RKO (cell line): ENCODE data around the gene GLRA1.
A peak's percentile ranks its signal among the peaks of the same experiment; 100 is the strongest.
"Not testable (repeated sequence)": the region's sequence is repeated elsewhere in the genome, so short reads cannot be mapped to it uniquely, and the experiment has no call there.

Experiments
- DNase-seq: peaks from one replicate; pipeline ENCODE4 v3.0.0-alpha.2; 2016; ENCODE audit warnings: low spot score

The GLRA1 gene

DNA sequence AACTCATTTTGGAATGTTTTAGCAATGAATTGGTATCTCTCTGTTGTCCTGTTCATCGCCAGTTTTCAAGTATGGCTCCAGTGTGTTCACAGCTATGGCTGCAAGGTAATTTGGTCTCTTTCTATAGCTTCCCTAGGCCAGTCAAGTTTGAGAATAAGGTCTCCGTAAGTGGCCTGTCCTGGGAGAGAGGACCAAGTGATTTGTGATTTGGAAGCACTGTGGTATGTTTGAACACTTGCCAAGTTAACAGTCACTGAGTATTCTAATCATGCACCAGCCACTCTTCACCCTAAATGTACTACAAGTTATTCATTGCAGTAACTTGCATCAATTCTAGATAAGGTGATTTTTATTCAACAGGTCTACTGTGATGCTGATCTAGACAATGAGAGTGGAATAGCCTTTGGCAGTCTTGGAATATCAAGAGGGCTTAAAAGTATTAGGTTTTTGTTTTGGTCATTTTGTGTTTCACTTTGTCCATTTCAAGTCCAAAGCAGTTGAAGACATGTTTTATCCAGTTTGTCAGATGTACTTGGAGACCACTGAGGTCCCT lies 111.8 kb downstream of the GLRA1 start:
- DNase-seq, result no peak

DNA sequence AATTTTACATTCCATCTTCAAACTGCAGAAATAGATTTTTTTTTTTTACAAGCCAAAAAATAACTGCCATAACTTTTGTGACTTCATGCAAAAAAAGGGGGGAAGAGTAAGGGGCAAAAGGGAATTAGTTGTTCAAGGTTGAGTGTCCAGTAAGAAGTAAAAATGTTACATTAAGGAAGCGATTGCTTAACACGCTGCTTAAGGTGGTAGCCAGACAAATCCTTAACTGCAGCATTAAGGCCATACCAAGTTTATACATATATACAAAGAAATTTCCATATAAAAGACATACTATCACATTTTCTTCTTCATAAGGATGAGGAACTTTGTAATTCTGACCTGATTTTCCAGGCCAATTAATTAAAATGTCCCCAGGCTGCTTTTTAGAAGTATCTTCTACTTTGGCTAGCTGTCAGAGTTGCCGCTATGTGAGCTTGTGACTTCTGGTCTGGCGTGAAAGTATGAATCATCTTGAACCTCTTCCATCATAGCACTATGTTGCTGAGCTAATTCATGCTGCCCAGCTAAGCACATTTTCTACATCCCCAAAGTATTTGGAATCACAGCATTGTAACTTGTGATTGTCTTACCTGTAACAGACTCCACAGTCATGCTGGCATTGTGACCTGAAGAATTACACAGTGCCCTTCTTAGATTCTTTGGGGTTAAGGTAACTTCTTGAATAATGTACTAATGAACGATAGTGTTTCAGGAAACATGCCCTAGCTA lies 112.9 kb downstream of the GLRA1 start:
- peak; percentile 32 for DNase-seq

DNA sequence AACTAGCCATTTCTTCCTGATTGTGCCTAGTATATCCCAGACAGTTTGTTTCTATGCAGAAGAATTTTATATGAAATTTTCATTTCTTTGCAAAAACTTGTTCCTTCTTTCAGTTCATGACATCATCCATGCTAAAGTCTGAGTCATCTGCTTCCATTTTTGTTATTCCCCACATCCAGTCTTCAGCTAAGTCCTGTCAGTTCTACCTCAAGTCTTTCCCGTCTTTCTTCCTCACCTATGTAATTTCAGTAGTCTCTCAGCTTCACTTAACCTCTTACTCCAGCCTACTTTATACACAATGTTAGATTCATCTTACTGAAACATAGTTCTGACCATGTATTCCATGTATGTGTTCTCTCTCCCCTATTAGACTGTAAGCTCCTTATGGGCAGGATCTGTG lies 113.8 kb downstream of the GLRA1 start:
- DNase-seq, result no peak

DNA sequence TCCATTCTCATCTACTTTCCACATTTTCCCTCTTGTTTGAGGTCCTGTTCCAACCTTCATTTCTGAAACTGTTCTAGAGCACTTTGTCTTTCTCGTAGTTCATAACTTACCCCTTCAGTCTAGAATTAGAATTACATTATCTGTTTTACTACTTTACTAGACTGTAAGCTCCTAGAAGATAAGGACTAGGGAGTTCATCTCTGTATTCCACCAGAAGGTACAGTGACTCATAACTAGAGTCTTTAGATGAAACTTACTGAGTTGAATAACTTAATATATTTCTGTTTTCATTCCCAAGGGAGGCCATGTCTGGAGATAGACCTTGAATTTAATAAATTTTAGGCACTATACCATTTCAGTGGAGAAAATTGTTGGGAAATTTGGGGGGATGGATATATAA lies 114.2 kb downstream of the GLRA1 start:
- no peak for DNase-seq

DNA sequence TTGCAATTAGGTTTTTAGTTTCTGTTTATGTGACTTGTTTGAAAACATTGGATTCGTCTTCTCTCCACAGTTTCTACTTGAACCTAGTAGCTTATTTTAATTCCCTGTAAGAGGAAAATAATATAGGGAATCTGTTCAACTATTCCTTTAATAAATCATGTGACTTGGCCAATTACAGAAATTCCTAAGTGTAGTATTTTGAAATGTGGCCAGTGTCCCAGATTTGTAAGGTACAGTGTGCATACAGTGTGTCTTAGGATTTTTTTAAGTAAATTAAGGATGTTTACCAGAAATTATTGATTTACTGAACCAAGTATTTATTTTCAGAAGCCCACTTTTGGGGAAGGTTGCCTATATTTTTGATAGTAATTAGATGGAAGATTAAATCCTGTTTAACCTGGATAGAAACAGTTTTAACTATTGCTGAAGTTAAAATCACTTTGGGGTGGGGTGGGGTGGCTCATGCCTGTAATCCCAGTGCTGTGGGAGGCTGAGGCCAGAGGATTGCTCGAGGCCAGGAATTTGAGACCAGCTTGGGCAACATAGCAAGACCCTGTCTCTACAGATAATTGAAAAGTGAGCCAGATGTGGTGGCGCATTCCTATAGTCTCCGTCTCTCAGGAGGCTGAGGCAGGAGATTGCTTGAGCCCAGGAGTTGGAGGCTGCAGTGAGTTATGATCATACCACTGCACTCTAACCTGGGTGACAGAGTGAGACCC lies 116.0 kb downstream of the GLRA1 start:
- no peak for DNase-seq

DNA sequence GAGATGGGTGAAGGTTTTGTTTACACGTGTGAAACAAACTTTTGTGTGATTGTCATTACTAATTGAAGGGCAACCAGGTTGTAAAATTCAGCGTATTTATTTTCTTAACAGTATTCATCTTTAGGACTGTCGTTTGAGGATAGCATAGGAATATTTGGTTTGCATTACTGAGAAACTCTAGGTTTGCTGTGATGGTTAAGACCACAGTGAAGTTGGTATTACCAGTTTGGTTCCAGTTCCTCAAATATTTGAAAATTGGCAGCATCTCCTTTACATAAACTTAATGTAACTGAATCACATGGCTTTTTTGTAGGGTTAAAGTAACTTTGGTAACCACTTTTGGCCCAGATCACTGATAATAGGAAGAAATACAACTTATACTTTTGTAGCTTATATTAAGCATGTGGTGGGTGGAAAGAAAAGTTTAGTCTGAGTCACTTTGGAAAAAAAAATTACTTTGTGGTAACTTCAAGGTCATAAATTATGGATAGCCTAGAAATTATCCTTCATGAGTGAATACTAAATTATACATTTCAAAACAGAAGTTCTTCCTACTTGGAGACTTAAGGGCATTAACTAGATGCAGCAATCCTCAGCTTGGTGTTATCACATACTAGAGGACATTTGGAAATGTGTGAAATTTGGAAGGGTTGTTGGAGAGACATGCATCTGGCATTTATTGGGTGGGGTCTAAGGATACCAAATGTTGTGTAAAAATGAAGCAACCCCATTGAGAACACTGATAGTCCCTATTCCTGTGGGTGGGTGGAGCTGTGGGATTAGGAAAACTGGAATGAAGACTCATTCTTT lies 119.0 kb downstream of the GLRA1 start:
- DNase-seq, result no peak

DNA sequence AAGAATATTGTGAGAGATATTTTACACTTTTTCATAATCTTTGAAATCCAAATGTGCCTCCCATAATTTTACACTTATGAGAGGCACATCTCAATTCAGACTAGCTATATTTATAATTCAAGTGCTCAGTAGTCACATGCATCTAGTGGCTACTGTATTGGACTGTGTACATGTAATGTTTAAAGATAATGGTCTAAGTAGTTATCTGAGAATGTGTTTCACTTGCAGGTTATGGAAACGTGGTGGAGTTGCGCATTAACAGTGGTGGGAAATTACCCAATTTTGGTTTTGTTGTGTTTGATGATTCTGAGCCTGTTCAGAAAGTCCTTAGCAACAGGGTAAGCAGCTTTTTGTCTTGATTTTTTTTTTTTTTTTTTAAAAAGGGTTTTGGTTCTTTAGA lies 124.1 kb downstream of the GLRA1 start:
- DNase-seq, result no peak

DNA sequence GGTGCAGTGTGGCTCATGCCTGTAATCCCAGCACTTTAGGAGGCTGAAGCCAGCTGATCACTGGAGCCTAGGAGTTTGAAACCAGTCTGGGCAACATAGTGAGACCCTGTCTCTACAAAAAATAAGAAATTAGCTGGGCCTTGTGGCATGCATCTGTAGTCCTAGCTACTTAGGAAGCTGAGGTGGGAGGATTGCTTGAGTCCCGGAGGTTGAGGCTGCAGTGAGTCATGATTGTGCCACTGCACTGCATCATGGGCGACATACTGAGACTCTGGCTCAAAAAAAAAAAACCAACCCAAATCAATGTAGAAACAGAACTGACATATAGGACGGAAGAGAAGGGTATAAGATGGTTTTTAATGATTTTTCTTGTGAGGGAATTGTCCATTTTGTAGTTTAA lies 125.2 kb downstream of the GLRA1 start:
- DNase-seq, result peak; percentile 34

DNA sequence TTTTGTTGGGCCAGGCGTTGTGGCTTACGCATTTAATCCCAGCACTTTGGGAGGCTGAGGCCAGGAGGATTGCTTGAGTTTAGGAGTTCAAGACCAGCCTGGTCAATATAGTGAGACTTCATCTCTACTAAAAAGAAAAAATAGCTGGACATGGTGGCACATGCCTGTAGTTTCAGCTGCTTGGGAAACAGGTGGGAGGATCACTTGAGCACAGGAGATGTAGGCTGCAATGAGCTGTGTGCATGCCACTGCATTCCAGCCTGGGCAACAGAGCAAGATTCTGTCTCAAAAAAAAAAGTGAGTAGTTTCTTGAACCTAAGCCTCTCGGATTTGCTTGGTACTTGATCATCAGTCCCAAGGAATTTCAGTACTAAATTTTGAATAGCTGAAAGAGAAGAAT lies 126.0 kb downstream of the GLRA1 start:
- no peak for DNase-seq

DNA sequence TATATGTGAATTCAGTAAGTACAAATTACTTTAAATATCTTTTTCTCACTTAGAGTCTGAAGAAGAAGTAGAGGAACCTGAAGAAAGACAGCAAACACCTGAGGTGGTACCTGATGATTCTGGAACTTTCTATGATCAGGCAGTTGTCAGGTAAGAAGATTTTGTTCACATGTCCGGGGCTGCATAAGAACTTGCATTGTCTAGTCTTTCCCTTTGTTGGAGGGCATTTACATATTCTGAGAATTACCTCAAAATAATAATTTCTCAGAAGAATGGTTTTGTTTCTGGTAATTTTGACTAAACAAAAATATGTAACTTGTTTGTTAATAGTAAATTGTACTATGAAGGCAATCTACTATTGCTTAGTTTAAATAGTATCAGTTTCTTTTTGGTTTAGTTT lies 129.2 kb downstream of the GLRA1 start:
- DNase-seq, result no peak

DNA sequence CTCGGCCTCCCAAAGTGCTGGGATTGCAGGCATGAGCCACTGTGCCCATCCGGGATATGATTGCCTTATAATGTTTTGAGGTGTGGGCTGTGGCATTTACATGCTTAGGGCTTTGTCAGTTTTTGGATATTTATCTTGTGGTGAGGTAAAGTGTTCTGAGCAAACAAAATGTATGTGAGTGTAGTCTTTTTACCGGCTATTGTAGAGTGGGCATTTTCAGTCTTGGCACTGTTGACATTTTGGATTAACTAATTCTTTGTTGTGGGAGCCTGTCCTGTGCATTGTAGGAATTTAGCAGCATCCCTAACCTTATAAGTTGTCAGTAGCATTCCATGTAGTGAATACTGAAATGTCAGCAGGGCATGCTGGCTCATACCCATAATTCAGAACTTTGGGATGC lies 131.3 kb downstream of the GLRA1 start:
- no peak for DNase-seq

DNA sequence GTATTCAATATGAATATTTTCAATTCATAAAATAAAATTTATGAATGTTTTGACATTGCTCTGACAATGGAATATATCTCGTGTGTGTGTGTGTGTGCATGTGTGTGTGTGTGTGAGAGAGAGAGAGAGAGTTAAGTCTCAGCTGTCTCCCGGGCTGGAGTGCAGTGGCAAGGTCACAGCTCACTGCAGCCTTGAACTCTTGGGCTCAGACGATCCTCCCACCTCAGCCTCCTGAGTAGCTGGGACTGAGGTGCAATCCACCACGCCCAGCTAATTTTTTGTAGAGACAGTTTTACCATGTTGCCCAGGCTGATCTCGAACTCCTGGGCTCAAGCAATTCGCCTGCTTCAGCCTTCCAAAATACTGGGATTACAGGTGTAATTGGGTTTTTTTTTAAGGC lies 136.8 kb downstream of the GLRA1 start:
- no peak for DNase-seq

DNA sequence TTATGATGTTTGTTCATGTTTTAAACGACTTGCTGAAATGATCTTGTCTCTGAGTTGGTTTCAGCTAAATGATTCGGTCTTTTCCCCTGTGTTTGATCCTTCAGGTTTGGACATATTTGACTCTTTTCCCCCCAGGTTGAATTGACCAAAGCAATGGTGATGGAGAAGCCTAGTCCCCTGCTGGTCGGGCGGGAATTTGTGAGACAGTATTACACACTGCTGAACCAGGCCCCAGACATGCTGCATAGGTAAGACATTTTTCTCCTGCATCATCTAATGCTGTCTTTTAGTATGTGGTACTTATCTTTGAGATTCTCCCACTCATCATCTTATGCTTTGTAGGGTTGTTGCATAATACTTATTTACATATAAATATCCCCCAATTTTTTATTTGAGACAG lies 138.2 kb downstream of the GLRA1 start:
- DNase-seq, result no peak

DNA sequence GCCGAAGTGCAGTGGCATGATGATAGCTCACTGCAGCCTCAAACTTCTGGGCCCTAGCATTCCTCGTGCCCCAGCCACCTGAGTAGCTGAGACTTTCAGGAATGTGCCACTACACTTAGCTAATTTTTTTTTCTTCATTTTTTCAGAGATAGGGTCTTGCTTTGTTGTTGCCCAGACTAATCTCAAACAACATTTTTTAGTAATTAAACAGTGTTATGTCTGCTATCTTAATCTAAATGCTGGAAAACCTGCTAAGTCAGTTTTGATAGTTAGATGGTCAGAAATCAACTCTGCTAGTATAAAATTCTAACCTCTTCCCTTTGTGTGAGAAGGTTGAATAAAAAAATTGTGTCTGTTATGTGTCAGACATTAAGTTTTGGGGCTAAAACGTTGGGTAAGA lies 140.5 kb downstream of the GLRA1 start:
- no peak for DNase-seq

DNA sequence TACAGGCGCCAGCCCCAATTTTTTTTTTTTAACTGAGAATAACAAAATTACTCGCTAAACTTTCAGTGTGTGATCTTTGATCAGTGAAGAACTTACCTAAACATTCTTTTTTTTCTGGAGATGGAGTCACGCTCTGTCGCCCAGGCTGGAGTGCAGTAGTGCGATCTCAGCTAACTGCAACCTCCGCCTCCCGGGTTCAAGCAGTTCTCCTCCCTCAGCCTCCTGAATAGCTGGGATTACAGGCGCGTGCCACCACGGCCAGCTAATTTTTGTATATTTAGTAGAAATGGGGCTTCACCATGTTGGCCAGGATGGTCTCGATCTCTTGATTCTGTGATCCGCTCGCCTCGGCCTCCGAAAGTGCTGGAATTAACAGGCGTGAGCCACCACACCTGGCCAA lies 141.0 kb downstream of the GLRA1 start:
- not testable (repeated sequence) for DNase-seq

DNA sequence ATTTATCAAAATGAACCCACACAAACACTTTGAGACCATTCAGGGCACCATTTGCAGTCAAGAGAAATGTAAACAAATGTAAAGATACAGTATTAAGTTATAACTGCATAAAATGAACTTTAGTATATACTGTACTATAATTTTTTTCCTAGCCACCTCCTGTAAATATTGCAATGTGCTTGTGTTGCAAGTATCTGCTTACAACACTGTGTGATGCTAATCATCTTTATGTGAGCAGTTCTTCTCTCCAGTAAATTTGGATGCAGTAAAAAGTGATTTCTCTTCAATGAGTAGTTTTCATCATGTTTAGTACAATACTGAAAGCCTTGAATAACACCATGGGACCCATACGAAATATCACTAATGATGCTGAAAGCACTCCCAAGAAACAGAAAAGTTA lies 143.4 kb downstream of the GLRA1 start:
- DNase-seq, result no peak

DNA sequence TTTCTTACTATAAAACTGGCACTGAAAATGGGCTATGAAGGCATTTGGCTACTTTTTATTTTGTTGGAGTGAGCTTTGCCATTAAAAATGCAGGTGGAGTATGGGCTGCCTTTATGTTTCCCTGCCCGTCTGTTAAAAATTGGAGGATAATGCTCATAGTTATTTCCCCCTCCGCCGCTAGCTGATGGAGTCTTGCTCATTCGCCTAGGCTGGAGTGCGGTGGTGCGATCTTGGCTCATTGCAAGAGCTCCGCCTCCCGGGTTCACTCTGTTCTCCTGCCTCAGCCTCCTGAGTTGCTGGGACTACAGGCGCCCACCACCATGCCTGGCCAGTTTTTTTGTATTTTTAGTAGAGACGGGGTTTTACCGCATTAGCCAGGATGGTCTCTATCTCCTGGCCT lies 144.3 kb downstream of the GLRA1 start:
- DNase-seq, result no peak

DNA sequence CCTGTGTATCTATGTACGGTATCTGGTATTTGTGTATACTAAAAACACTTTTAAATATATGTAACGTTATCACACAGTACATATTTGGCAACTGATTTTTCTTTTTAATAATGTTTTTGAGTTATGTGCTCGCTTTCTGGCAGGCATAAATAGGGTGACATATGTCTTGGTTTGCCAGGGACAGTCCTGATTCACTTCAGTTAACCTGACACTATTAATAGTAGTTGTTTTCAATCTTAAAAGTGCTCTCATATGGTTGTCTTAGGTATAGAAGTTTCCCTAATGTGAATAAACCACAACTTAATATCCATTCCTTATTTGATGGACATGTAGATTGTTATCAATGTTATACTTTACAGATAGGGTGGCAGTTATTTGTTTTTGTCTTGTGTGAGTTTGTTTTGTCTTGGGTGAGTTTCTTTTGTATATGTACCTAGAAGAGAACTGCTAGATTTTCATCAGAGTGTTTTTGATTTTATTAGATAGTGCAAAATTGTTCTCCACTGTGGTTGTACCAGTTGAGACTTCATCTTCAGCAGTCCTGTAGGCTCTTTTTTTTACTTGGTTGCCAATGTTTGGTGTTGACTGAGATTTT lies 145.0 kb downstream of the GLRA1 start:
- DNase-seq, result no peak

DNA sequence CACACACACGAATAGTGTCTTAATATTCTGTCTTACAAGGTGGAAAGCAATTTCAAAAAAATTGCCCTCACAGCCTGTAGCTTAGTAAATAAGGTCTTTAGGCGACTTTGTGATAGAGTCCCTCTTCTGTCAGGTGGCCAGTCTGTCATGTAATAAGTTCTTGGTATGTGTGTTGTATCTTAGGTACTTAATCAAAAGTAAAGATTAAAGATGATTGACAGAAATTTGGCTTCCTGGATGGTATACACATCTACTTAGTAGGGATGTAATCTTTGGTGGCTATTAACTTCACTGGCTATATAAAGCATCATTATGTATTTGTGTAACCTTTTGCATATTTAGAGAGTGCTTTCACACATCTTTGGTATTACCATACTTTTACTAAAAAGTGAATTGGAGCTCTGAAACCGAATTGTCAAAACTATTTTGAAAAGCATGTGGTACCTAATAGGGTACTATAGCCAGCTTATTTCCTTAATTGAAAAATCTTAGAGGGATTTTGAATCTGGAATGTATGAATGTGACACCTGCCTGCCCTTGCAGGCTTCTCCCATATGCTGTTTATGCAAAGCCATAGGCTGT lies 149.5 kb downstream of the GLRA1 start:
- no peak for DNase-seq

DNA sequence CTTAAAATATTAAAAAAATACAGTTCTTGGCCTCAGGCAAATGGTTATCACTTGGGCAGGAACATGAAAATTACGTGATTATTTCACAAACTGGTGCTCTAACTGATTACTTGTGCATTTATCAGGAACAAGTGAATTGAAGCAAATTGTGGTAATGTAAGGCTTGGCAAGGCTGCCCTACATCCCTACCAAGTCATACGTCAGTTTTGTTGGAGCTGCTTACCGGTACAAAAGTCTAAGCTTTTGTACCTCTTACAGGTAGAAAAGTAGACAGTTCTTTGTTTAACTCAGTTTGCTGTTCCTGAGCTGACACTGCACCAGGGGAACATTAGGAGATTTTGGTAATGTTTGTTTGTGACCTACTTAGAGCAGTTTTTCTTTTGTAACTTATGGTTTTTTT lies 150.7 kb downstream of the GLRA1 start:
- peak; percentile 34 for DNase-seq

DNA sequence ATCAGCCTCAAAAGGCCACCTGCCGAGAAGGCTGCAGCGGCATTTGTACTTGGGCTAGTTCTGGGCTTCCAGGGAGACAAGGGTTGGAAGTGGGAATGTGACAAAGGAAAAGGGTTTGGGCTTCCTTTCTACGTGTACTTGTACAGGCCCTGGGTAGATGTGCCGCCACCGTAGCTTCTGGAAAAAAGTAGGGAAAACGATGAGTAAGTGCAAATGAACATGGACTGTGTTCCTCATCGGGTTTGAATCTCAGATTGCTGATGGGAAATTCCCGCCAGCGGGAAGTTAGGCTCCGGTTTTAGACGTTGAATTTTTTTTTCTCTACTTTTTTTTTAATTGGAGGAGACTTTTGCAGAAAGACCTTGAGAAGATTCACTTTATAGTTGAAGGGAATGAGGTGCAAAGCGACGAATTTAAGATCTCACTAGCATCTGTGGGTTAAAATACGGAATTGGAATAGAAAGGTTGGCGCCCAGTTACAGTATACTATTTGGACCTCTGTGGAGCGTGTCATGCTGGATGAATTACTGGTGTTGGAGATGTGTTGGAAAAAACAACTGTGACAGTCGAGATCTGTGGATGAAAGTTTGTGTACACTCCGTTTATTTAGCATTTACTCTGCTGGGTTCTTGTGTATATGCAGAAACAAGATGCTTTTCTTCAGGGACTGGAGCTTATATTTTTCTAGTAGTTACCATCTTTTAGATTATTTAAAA lies 151.6 kb downstream of the GLRA1 start:
- peak; percentile 74 for DNase-seq
